Thymus (tissue), 2 donors: ENCODE measurements around the gene ZNF558. TPM values are rescaled to one million over a fixed set of nuclear protein-coding genes. Genes with fewer than 3 reads are reported as not detected.

Source experiments
- polyA plus RNA-seq: library from polyadenylated mRNA; stranded (reverse); fragments of 200-250 nt; gene quantifications from one replicate; pipeline ENCODE4 v1.2.3, GENCODE V29; 2013
- total RNA-seq: library from RNA; stranded (reverse); fragments of 120-200 nt; gene quantifications from one replicate; pipeline ENCODE4 v1.2.4, GENCODE V29; 2013
- donor health status: healthy.

Gene ZNF558
- total and polyA plus RNA-seq, 2 donors, result 20.4 to 36.1 TPM

Other genes starting within 250 kb of the ZNF558 start
- 19.6 TPM for gene ADAMTS10, start 221.6 kb downstream of the ZNF558 start, total RNA-seq
- 41.7 TPM for gene ADAMTS10, start 221.6 kb downstream of the ZNF558 start, polyA plus RNA-seq
- not detected for gene NFILZ, start 201.7 kb downstream of the ZNF558 start, total RNA-seq
- gene NFILZ, start 201.7 kb downstream of the ZNF558 start, polyA plus RNA-seq, result not detected
- gene ACTL9, start 133.5 kb downstream of the ZNF558 start, total RNA-seq, result not detected
- not detected for gene ACTL9, start 133.5 kb downstream of the ZNF558 start, polyA plus RNA-seq
- gene OR2Z1, start 110.7 kb downstream of the ZNF558 start, total RNA-seq, result not detected
- gene OR2Z1, start 110.7 kb downstream of the ZNF558 start, polyA plus RNA-seq, result not detected
- gene MBD3L1, start 73 bp upstream of the ZNF558 start, total RNA-seq, result not detected
- not detected for gene MBD3L1, start 73 bp upstream of the ZNF558 start, polyA plus RNA-seq
- gene MUC16, start 178.1 kb upstream of the ZNF558 start, total RNA-seq, result 0.61 TPM
- gene MUC16, start 178.1 kb upstream of the ZNF558 start, polyA plus RNA-seq, result 7.2 TPM